Neural cell (in vitro differentiated cells): ENCODE data around the gene ZNF99. TPM values are rescaled to one million over a fixed set of nuclear protein-coding genes. Genes with fewer than 3 reads are reported as not detected.
"Not testable (repeated sequence)": the region's sequence is repeated elsewhere in the genome, so short reads cannot be mapped to it uniquely, and the experiment has no call there.

Experiments used
- H2AFZ ChIP-seq: fragments of 200-600, 300-800 bp; sonication (generic), shearing (Covaris generic); 2 replicates; pipeline ENCODE4 v1.6.0; 2014; ENCODE audit warnings: low read depth, mild to moderate bottlenecking, antibody characterized with exemption, low read length, moderate library complexity
- H3F3A ChIP-seq: fragments of 200-600 bp; shearing (Covaris generic); 2 replicates; pipeline ENCODE4 v1.6.1; 2016; ENCODE audit warnings: mild to moderate bottlenecking, moderate library complexity, mixed read lengths, antibody characterized with exemption, low read length; ENCODE audit not compliant: insufficient read depth, poor library complexity, severe bottlenecking
- H3K27ac ChIP-seq: fragments of 200-600, 300-800 bp; sonication (generic), shearing (Covaris generic); 2 replicates; pipeline ENCODE4 v1.5.1; 2014; ENCODE audit warnings: mild to moderate bottlenecking, low read length, moderate library complexity
- H3K27me3 ChIP-seq: fragments of 300-800, 200-600 bp; sonication (generic), shearing (Covaris generic); 2 replicates; pipeline ENCODE4 v1.6.0; 2014; ENCODE audit warnings: mild to moderate bottlenecking, low read depth, low read length, moderate library complexity; ENCODE audit not compliant: insufficient read depth
- H3K36me3 ChIP-seq: fragments of 300-800, 200-600 bp; sonication (generic), shearing (Covaris generic); 2 replicates; pipeline ENCODE4 v1.5.1; 2014; ENCODE audit warnings: mild to moderate bottlenecking, antibody characterized with exemption, low read length, moderate library complexity; ENCODE audit not compliant: insufficient read depth
- H3K4me2 ChIP-seq: fragments of 300-800, 200-600 bp; sonication (generic), shearing (Covaris generic); 2 replicates; pipeline ENCODE4 v1.6.0; 2014; ENCODE audit warnings: mild to moderate bottlenecking, low read length
- H3K4me3 ChIP-seq: fragments of 300-800, 200-600 bp; sonication (generic), shearing (Covaris generic); 2 replicates; pipeline ENCODE4 v1.5.1; 2014; ENCODE audit warnings: mild to moderate bottlenecking, low read length, moderate library complexity
- H3K79me2 ChIP-seq: fragments of 200-600 bp; shearing (Covaris generic); replicated peaks from 2 replicates; pipeline ENCODE4 v1.6.0; 2014; ENCODE audit warnings: mild to moderate bottlenecking, low read length, moderate library complexity; ENCODE audit not compliant: insufficient read depth
- H3K9ac ChIP-seq: fragments of 300-800, 200-600 bp; sonication (generic), shearing (Covaris generic); 2 replicates; pipeline ENCODE4 v1.6.1; 2016; ENCODE audit warnings: mild to moderate bottlenecking, low read length, mixed read lengths
- H3K9me2 ChIP-seq: fragments of 200-600 bp; shearing (Covaris generic); 2 replicates; pipeline ENCODE4 v1.6.1; 2016; ENCODE audit warnings: mild to moderate bottlenecking, low read length, mixed read lengths; ENCODE audit not compliant: insufficient read depth
- H3K9me3 ChIP-seq: fragments of 200-600, 300-800 bp; sonication (generic), shearing (Covaris generic); 2 replicates; pipeline ENCODE4 v1.6.1; 2016; ENCODE audit warnings: mild to moderate bottlenecking, mixed run types, low read length, moderate library complexity, mixed read lengths
- H4K20me1 ChIP-seq: fragments of 200-600 bp; shearing (Covaris generic); 2 replicates; pipeline ENCODE4 v1.6.1; 2016; ENCODE audit warnings: mild to moderate bottlenecking, mixed run types; ENCODE audit not compliant: insufficient read depth
- EP300 ChIP-seq: fragments of 450-650 bp; conservative IDR thresholded peaks from 2 replicates; pipeline ENCODE4 v1.6.1; 2014; ENCODE audit warnings: antibody characterized with exemption, mild to moderate bottlenecking, moderate library complexity; ENCODE audit not compliant: poor library complexity, severe bottlenecking
- EZH2 ChIP-seq: fragments of 200-600, 300-800 bp; shearing (Covaris generic), sonication (generic); IDR thresholded peaks from 2 replicates; pipeline ENCODE4 v1.6.1; 2014; ENCODE audit warnings: antibody characterized with exemption, low read length, borderline replicate concordance, mild to moderate bottlenecking; ENCODE audit not compliant: insufficient read depth, poor library complexity, severe bottlenecking
- MXI1 ChIP-seq: fragments of 450-650 bp; conservative IDR thresholded peaks from 2 replicates; pipeline ENCODE4 v1.6.1; 2014; ENCODE audit warnings: antibody characterized with exemption, mild to moderate bottlenecking; ENCODE audit not compliant: poor library complexity, severe bottlenecking
- POLR2AphosphoS5 ChIP-seq: IDR thresholded peaks from 2 replicates; pipeline ENCODE4 v1.6.1; 2012
- RAD21 ChIP-seq: fragments of 450-650 bp; conservative IDR thresholded peaks from 2 replicates; pipeline ENCODE4 v1.6.1; 2014; ENCODE audit warnings: antibody characterized with exemption, mild to moderate bottlenecking, moderate library complexity
- SMC3 ChIP-seq: fragments of 450-650 bp; conservative IDR thresholded peaks from 2 replicates; pipeline ENCODE4 v1.6.1; 2014; ENCODE audit warnings: antibody characterized with exemption, mild to moderate bottlenecking, moderate library complexity; ENCODE audit not compliant: poor library complexity
- TAF1 ChIP-seq: IDR thresholded peaks from 2 replicates; pipeline ENCODE4 v1.6.1; 2012; ENCODE audit warnings: low read depth
- polyA plus RNA-seq: library from polyadenylated mRNA; depleted of rRNA; stranded (reverse); fragments of >200 nt; gene quantifications from 2 replicates; pipeline ENCODE4 v1.2.3, GENCODE V29; 2014
- TF ChIP-seq, protein P1 (sequence below): fragments of 450-650 bp; IDR thresholded peaks from 2 replicates; pipeline ENCODE4 v1.5.1; 2014; ENCODE audit warnings: antibody characterized with exemption, mild to moderate bottlenecking, moderate library complexity; ENCODE audit not compliant: poor library complexity, severe bottlenecking
- TF ChIP-seq, protein P2 (sequence below): IDR thresholded peaks from 2 replicates; pipeline ENCODE4 v1.6.1; 2012; ENCODE audit warnings: borderline replicate concordance

Gene ZNF99
- polyA plus RNA-seq, 1 donor from 2014 or later = not detected

- no peak overlapping the region for H3K9ac ChIP-seq
- H3K4me2 ChIP-seq = no peak overlapping the region
- H2AFZ ChIP-seq = no peak overlapping the region
- H3K4me3 ChIP-seq = no peak overlapping the region
- no peaks in the 10 kb centered on the region for H3K27me3 ChIP-seq
- H3K27ac ChIP-seq = no peak overlapping the region
- no peaks in the 10 kb centered on the region for H3K36me3 ChIP-seq
- no peaks in the 10 kb centered on the region for H3K79me2 ChIP-seq
- H3F3A ChIP-seq = no peaks in the 10 kb centered on the region
- peaks cover 9% of the 10 kb centered on the region for H3K9me3 ChIP-seq
- H4K20me1 ChIP-seq = no peaks in the 10 kb centered on the region
- no peaks in the 10 kb centered on the region for H3K9me2 ChIP-seq
- TF ChIP-seq EP300 (no peak), RAD21 (no peak), MXI1 (no peak)
- TF ChIP-seq, protein P1, sequence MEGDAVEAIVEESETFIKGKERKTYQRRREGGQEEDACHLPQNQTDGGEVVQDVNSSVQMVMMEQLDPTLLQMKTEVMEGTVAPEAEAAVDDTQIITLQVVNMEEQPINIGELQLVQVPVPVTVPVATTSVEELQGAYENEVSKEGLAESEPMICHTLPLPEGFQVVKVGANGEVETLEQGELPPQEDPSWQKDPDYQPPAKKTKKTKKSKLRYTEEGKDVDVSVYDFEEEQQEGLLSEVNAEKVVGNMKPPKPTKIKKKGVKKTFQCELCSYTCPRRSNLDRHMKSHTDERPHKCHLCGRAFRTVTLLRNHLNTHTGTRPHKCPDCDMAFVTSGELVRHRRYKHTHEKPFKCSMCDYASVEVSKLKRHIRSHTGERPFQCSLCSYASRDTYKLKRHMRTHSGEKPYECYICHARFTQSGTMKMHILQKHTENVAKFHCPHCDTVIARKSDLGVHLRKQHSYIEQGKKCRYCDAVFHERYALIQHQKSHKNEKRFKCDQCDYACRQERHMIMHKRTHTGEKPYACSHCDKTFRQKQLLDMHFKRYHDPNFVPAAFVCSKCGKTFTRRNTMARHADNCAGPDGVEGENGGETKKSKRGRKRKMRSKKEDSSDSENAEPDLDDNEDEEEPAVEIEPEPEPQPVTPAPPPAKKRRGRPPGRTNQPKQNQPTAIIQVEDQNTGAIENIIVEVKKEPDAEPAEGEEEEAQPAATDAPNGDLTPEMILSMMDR = no peak
Measured at GRCh38 chr19:22733691-22734090, 50.3 kb downstream of the ZNF99 start.

- not testable (repeated sequence) for H4K20me1 ChIP-seq, H3K9me3 ChIP-seq, H3K4me3 ChIP-seq, H3K4me2 ChIP-seq, H3F3A ChIP-seq, H3K27me3 ChIP-seq, H3K9ac ChIP-seq, H2AFZ ChIP-seq, H3K27ac ChIP-seq, H3K9me2 ChIP-seq, H3K79me2 ChIP-seq, H3K36me3 ChIP-seq
Measured at GRCh38 chr19:22728214-22728613, 55.7 kb downstream of the ZNF99 start.

GRCh38 chr19:22721533-22721932 lies 62.4 kb downstream of the ZNF99 start:
- not testable (repeated sequence) for H3K27ac ChIP-seq, H3K4me2 ChIP-seq, H3K4me3 ChIP-seq, H3K9me2 ChIP-seq, H2AFZ ChIP-seq, H3K79me2 ChIP-seq, H4K20me1 ChIP-seq, H3F3A ChIP-seq, H3K27me3 ChIP-seq, H3K9me3 ChIP-seq, H3K9ac ChIP-seq, H3K36me3 ChIP-seq

GRCh38 chr19:22708983-22709382 lies 75.0 kb downstream of the ZNF99 start:
- Histone ChIP-seq H3K36me3 (no peaks in the 10 kb centered on the region), H3K9me2 (no peaks in the 10 kb centered on the region), H3K27ac (no peak overlapping the region), H3K9me3 (peaks cover 4% of the 10 kb centered on the region), H3K27me3 (no peaks in the 10 kb centered on the region), H3F3A (no peaks in the 10 kb centered on the region), H4K20me1 (no peaks in the 10 kb centered on the region), H3K9ac (no peak overlapping the region), H2AFZ (no peak overlapping the region), H3K79me2 (no peaks in the 10 kb centered on the region), H3K4me3 (no peak overlapping the region), H3K4me2 (no peak overlapping the region)
- TF ChIP-seq EZH2 = no peak
- TF ChIP-seq TAF1 = no peak
- TF ChIP-seq EP300 = no peak
- TF ChIP-seq, protein P1 = no peak
- TF ChIP-seq, protein P2, sequence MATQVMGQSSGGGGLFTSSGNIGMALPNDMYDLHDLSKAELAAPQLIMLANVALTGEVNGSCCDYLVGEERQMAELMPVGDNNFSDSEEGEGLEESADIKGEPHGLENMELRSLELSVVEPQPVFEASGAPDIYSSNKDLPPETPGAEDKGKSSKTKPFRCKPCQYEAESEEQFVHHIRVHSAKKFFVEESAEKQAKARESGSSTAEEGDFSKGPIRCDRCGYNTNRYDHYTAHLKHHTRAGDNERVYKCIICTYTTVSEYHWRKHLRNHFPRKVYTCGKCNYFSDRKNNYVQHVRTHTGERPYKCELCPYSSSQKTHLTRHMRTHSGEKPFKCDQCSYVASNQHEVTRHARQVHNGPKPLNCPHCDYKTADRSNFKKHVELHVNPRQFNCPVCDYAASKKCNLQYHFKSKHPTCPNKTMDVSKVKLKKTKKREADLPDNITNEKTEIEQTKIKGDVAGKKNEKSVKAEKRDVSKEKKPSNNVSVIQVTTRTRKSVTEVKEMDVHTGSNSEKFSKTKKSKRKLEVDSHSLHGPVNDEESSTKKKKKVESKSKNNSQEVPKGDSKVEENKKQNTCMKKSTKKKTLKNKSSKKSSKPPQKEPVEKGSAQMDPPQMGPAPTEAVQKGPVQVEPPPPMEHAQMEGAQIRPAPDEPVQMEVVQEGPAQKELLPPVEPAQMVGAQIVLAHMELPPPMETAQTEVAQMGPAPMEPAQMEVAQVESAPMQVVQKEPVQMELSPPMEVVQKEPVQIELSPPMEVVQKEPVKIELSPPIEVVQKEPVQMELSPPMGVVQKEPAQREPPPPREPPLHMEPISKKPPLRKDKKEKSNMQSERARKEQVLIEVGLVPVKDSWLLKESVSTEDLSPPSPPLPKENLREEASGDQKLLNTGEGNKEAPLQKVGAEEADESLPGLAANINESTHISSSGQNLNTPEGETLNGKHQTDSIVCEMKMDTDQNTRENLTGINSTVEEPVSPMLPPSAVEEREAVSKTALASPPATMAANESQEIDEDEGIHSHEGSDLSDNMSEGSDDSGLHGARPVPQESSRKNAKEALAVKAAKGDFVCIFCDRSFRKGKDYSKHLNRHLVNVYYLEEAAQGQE = no peak
- TF ChIP-seq RAD21 = no peak
- TF ChIP-seq MXI1 = no peak
- TF ChIP-seq POLR2AphosphoS5 = no peak
- TF ChIP-seq SMC3 = no peak
